Uterus (tissue), 2 donors: Measurements from ENCODE around the gene OXNAD1.

Source experiments
- CTCF ChIP-seq, 4 experiments: fragments of 200-600 bp in 2 of 4; fragments of 450-650 bp in 2 of 4; sonication (generic) in 2 of 4; IDR thresholded peaks; one replicate each; pipeline ENCODE4 v1.5.1; 2016 to 2019; ENCODE audit warnings: antibody characterized with exemption in 4 of 4, mild to moderate bottlenecking in 2 of 4, moderate library complexity in 1 of 4
- POLR2A ChIP-seq, 2 donors: fragments of 450-650 bp; IDR thresholded peaks; one replicate each; pipeline ENCODE4 v1.6.1; 2016; ENCODE audit warnings: antibody characterized with exemption in 2 of 2, mild to moderate bottlenecking in 1 of 2, moderate library complexity in 1 of 2

- TF ChIP-seq POLR2A (IDR thresholded peaks at IDR 0.05): no peak
- TF ChIP-seq CTCF (IDR thresholded peaks at IDR 0.05): no peak
These were observed 15.1 kb upstream of the OXNAD1 start for GRCh38 chr3:16249886-16250285.
